WERI-Rb-1 (cell line): ENCODE data around the gene SPRR5.

Source experiments
- DNase-seq: peaks from one replicate; pipeline ENCODE4 v3.0.0-alpha.2; 2020
- H3K27ac ChIP-seq: fragments of 250-450 bp; sonication (Bioruptor Pico); 2 replicates; pipeline ENCODE4 v1.5.1; 2020; ENCODE audit warnings: mild to moderate bottlenecking, moderate library complexity
- H3K27me3 ChIP-seq: fragments of 250-450 bp; sonication (Bioruptor Pico); 2 replicates; pipeline ENCODE4 v1.5.1; 2021; ENCODE audit warnings: mild to moderate bottlenecking, low read depth, moderate library complexity; ENCODE audit not compliant: insufficient read depth, severe bottlenecking
- H3K36me3 ChIP-seq: fragments of 250-450 bp; sonication (Bioruptor Pico); 2 replicates; pipeline ENCODE4 v1.5.1; 2020; ENCODE audit warnings: mild to moderate bottlenecking, moderate library complexity
- H3K4me3 ChIP-seq: 2 replicates; pipeline ENCODE4 v1.5.1; 2011; ENCODE audit warnings: low read depth, mild to moderate bottlenecking, control low read depth, low read length
- H3K9me3 ChIP-seq: fragments of 250-450 bp; sonication (Bioruptor Pico); 2 replicates; pipeline ENCODE4 v1.5.1; 2021; ENCODE audit warnings: mild to moderate bottlenecking, moderate library complexity; ENCODE audit not compliant: severe bottlenecking
- TF ChIP-seq, protein P1 (sequence below): IDR thresholded peaks from 2 replicates; pipeline ENCODE4 v1.5.1; 2011; ENCODE audit warnings: low read depth, mild to moderate bottlenecking, control low read depth, inconsistent platforms, low read length

SPRR5 gene

DNA sequence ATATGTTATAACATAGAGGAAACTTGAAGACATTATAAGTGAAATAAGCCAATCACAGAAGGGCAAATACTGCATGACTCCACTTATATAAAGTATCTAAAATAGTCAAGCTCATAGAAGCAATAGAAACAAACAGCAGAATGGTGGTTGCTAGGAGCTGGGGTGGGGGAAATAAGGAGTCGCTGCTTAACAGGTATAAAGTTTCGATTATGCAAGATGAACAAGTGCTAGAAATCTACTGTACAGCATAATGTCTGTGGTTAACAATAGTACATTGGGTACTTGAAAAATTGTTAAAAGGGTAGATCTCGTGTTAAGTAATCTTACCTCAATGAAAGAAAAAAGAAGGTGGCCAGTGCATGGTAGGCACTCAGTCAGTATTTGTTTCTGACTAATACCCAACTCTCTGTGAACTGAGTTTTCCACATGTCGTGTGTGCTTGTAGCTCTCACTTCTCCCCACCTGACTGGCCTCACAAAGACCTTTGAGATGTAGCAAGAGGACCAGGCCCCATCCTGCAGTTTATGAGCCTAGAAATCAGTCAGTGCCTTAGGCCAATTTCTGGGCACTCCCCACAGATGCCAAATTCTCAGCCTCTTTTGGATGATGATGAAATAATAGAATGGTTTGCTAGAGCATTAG is 14.7 kb upstream of the SPRR5 start:
- Histone ChIP-seq H3K4me3 (no peak overlapping the region), H3K9me3 (no peaks in the 10 kb centered on the region), H3K27me3 (no peaks in the 10 kb centered on the region), H3K27ac (no peak overlapping the region), H3K36me3 (no peaks in the 10 kb centered on the region)
- no peak for DNase-seq
- TF ChIP-seq, protein P1, sequence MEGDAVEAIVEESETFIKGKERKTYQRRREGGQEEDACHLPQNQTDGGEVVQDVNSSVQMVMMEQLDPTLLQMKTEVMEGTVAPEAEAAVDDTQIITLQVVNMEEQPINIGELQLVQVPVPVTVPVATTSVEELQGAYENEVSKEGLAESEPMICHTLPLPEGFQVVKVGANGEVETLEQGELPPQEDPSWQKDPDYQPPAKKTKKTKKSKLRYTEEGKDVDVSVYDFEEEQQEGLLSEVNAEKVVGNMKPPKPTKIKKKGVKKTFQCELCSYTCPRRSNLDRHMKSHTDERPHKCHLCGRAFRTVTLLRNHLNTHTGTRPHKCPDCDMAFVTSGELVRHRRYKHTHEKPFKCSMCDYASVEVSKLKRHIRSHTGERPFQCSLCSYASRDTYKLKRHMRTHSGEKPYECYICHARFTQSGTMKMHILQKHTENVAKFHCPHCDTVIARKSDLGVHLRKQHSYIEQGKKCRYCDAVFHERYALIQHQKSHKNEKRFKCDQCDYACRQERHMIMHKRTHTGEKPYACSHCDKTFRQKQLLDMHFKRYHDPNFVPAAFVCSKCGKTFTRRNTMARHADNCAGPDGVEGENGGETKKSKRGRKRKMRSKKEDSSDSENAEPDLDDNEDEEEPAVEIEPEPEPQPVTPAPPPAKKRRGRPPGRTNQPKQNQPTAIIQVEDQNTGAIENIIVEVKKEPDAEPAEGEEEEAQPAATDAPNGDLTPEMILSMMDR: no peak

DNA sequence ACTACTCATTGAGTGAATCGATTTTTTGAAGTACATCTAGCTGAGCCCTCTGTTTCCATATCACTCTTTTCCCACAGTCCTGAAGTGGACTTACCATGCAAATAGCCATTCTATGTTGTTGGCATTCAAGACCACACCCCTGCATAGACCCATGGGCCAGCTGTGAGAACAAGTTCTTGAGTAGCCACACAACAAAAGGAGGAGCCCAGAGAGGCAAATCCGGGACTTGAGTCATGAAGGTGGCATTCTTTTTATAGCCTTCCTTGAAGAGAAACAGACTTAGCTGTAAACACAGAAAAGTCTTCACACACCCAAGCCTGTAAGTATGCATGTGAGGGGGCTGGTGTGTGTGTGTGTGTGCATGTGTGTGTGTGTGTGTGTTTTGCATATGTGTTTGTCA is 13.8 kb upstream of the SPRR5 start:
- TF ChIP-seq, protein P1: no peak

DNA sequence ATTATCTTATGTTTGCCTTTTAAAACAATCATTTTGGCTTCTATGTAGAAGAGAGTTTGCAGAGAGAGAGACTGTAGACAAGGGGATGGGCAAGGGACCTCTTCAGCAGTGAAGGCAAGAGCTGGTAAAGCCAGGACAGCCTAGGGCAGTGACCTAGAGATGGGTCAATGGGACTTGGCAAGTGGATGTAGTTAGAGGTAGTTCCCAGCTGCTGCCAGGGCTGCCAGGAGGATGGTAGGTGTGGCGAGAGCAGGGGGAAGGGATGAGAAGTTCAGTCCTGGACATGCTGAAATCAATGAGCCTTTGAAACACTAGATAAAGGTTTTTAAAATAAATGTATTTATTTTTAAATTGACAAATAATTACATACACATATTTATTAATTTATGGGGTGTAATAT is 6.4 kb upstream of the SPRR5 start:
- no peak overlapping the region for H3K27ac ChIP-seq
- H3K4me3 ChIP-seq: no peak overlapping the region
- DNase-seq: no peak
- TF ChIP-seq, protein P1: no peak
- peaks cover 4% of the 10 kb centered on the region for H3K9me3 ChIP-seq
- no peaks in the 10 kb centered on the region for H3K36me3 ChIP-seq
- no peaks in the 10 kb centered on the region for H3K27me3 ChIP-seq

More for the DNA sequence above, 13.8 kb upstream of the SPRR5 start:
- H3K27ac ChIP-seq: no peak overlapping the region
- DNase-seq: no peak
- H3K27me3 ChIP-seq: no peaks in the 10 kb centered on the region
- no peak overlapping the region for H3K4me3 ChIP-seq
- H3K36me3 ChIP-seq: no peaks in the 10 kb centered on the region
- H3K9me3 ChIP-seq: no peaks in the 10 kb centered on the region

DNA sequence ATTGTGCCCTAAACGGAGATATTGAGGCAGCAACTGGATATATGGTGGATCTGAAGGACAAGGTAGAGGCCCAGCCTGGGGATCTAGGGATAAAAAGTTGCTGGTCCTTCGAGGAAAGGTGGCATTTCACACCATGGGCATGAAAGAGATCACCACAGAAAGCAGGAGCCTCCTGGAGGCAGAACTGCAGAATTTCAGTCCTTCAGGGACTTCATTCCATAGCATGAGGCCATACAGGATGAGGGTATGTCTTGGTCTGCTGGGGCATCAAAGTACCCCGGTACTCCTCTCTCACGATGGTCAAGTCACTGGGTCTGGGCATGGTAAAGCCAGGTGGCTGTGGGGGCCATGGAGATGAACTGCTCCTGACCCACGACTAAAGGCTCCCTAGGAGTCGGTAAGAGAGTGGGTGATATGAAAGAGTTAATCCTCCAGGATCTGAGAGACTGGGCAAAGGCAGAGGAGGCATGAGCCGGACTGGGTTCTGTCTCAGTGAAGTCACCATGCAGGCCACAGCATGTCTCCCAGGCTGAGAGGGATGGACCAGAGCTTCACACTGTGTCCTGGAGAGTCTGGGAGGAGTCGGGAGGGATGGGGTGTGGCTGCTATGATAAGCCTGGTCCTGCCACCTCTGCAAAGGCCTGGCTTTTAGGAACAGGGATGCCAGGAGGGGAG is 5.8 kb upstream of the SPRR5 start:
- no peaks in the 10 kb centered on the region for H3K36me3 ChIP-seq
- TF ChIP-seq, protein P1: peak; percentile 42; the same call in 1 of the 2 replicates
- H3K27me3 ChIP-seq: no peaks in the 10 kb centered on the region
- H3K9me3 ChIP-seq: peaks cover 4% of the 10 kb centered on the region
- H3K4me3 ChIP-seq: no peak overlapping the region
- DNase-seq: no peak
- no peak overlapping the region for H3K27ac ChIP-seq

DNA sequence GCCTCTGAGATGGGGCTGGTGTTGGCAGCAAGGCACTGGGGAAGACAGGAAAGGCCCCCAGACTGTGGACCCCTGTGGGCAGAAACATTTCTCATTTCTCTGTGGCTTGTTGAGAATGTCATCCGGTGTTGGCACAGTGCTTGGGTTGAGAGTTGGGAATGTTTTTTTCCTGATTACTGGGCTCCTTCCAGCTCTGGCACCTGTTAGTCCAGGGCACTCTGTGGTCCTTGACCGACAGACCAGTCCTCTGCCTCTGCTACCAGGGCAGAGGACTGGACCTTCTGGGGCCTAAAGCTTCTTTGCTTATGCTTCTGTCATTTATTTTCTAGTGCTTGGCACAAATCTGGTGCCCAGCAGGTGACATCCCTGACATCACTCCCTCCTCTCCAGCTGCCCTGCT is 4.8 kb upstream of the SPRR5 start:
- no peaks in the 10 kb centered on the region for H3K36me3 ChIP-seq
- H3K9me3 ChIP-seq: peaks cover 4% of the 10 kb centered on the region
- TF ChIP-seq, protein P1: no peak
- no peak overlapping the region for H3K27ac ChIP-seq
- no peaks in the 10 kb centered on the region for H3K27me3 ChIP-seq
- no peak overlapping the region for H3K4me3 ChIP-seq
- no peak for DNase-seq
